ENCODE results near the gene TRERF1.

Gene TRERF1

GRCh38 chr6:42336431-42336830 is 115.3 kb downstream of the TRERF1 start (continued):
- TF ChIP-seq ESRRG (CRISPR knock-in tag; IDR thresholded peaks at IDR 0.05) (no peak), ZNF565 (CRISPR knock-in tag; conservative IDR thresholded peaks at IDR 0.05; ENCODE audit: low read depth) (no peak), TOX (CRISPR knock-in tag; IDR thresholded peaks at IDR 0.05; ENCODE audit: borderline replicate concordance) (no peak), ISL1 (CRISPR knock-in tag; IDR thresholded peaks at IDR 0.05) (no peak)

GRCh38 chr6:42335896-42336295 is 115.8 kb downstream of the TRERF1 start:
- no peak for ATAC-seq
- TF ChIP-seq GLIS3 (CRISPR knock-in tag; IDR thresholded peaks at IDR 0.05) (no peak), ZC3H10 (CRISPR knock-in tag; IDR thresholded peaks at IDR 0.05) (no peak)

- ATAC-seq: no peak
- TF ChIP-seq CSDC2 (CRISPR knock-in tag; IDR thresholded peaks at IDR 0.05): no peak
- TF ChIP-seq PPARA (CRISPR knock-in tag; IDR thresholded peaks at IDR 0.05; ENCODE audit: borderline replicate concordance): no peak
- no peak for TF ChIP-seq CREB5 (CRISPR knock-in tag; IDR thresholded peaks at IDR 0.05; ENCODE audit: low read depth)
- no peak for TF ChIP-seq TSHZ2 (CRISPR knock-in tag; IDR thresholded peaks at IDR 0.05)
- no peak for TF ChIP-seq ESRRG (CRISPR knock-in tag; IDR thresholded peaks at IDR 0.05)
- no peak for TF ChIP-seq ZFP30 (CRISPR knock-in tag; IDR thresholded peaks at IDR 0.05)
- TF ChIP-seq TCF4 (CRISPR knock-in tag; IDR thresholded peaks at IDR 0.05; ENCODE audit: borderline replicate concordance): no peak
- TF ChIP-seq TOX (CRISPR knock-in tag; IDR thresholded peaks at IDR 0.05; ENCODE audit: borderline replicate concordance): no peak
- no peak for TF ChIP-seq PATZ1 (CRISPR knock-in tag; IDR thresholded peaks at IDR 0.05; ENCODE audit: borderline replicate concordance)
- no peak for TF ChIP-seq ZC3H10 (CRISPR knock-in tag; IDR thresholded peaks at IDR 0.05)
- TF ChIP-seq ISL1 (CRISPR knock-in tag; IDR thresholded peaks at IDR 0.05): no peak
- no peak for TF ChIP-seq ARNTL (CRISPR knock-in tag; IDR thresholded peaks at IDR 0.05; ENCODE audit: borderline replicate concordance, low read depth)
- TF ChIP-seq RARB (CRISPR knock-in tag; IDR thresholded peaks at IDR 0.05): no peak
- TF ChIP-seq BACH2 (CRISPR knock-in tag; IDR thresholded peaks at IDR 0.05; ENCODE audit: borderline replicate concordance): no peak
- TF ChIP-seq CSRNP3 (CRISPR knock-in tag; IDR thresholded peaks at IDR 0.05): no peak
- TF ChIP-seq ZNF70 (CRISPR knock-in tag; IDR thresholded peaks at IDR 0.05): no peak
- no peak for TF ChIP-seq SNAI2 (CRISPR knock-in tag; IDR thresholded peaks at IDR 0.05)
- TF ChIP-seq ZNF8 (CRISPR knock-in tag; IDR thresholded peaks at IDR 0.05): no peak
- no peak for TF ChIP-seq GLIS3 (CRISPR knock-in tag; IDR thresholded peaks at IDR 0.05)
- TF ChIP-seq POU6F1 (CRISPR knock-in tag; IDR thresholded peaks at IDR 0.05; ENCODE audit: borderline replicate concordance, low read depth): no peak
Measured at GRCh38 chr6:42334870-42335269, 116.9 kb downstream of the TRERF1 start.
